Body of pancreas (tissue), 4 donors: ENCODE results near the gene UBA1. TPM values are rescaled to one million over a fixed set of nuclear protein-coding genes. Genes with fewer than 3 reads are reported as not detected.

Experiments
- ATAC-seq: fragments of 150-250 bp; one replicate; pipeline ENCODE4 v1.9.1; 2016
- DNase-seq, 4 donors: peaks; one replicate each; pipeline ENCODE4 v3.0.0-alpha.2; 2019
- H3K27ac ChIP-seq, 4 donors: fragments of 200-600 bp; sonication (generic); 1 replicate in 3 of 4; 2 replicates in 1 of 4; pipeline versions ENCODE4 v1.5.1 to v1.6.1; 2016 to 2019; ENCODE audit warnings: mild to moderate bottlenecking in 1 of 4, mixed read lengths in 1 of 4, moderate library complexity in 1 of 4
- H3K27me3 ChIP-seq, 2 donors: fragments of 200-600 bp; sonication (generic); one replicate each; pipeline ENCODE4 v1.6.0; 2016; ENCODE audit warnings: mild to moderate bottlenecking in 1 of 2
- H3K36me3 ChIP-seq, 2 donors: fragments of 200-600 bp; sonication (generic); replicated peaks in 1 of 2; 2 replicates each; pipeline ENCODE4 v1.5.1; 2016; ENCODE audit warnings: low read depth in 2 of 2; ENCODE audit not compliant: insufficient read depth in 1 of 2
- H3K4me1 ChIP-seq: fragments of 200-600 bp; sonication (generic); one replicate; pipeline ENCODE4 v1.6.0; 2016
- H3K4me3 ChIP-seq, 2 donors: fragments of 200-600 bp; sonication (generic); 1 replicate in 1 of 2; 2 replicates in 1 of 2; pipeline ENCODE4 v1.5.1; 2016 to 2019
- H3K9me3 ChIP-seq, 3 donors: fragments of 200-600 bp; sonication (generic); 1 replicate in 2 of 3; 2 replicates in 1 of 3; pipeline ENCODE4 v1.5.1; 2016
- POLR2A ChIP-seq, 3 donors: fragments of 450-650 bp; IDR thresholded peaks; one replicate each; pipeline ENCODE4 v1.6.1; 2016; ENCODE audit warnings: antibody characterized with exemption in 3 of 3, mild to moderate bottlenecking in 2 of 3
- WGBS, 2 donors: methylation state at CpG; one replicate each; pipeline ENCODE4 v1.1.5; 2017; 5-methylcytosine and 5-hydroxymethylcytosine counted together
- intact Hi-C: fragments of 100-400 bp; cut with DNase I; formaldehyde crosslinking; loops from one replicate; pipeline ENCODE4 v1.15.1; 2023
- total RNA-seq, 2 donors: library from RNA; depleted of rRNA; stranded (reverse); fragments of >200 nt; gene quantifications; one replicate each; pipeline ENCODE4 v1.1.0, GENCODE V29; 2016
- TF ChIP-seq, protein P1 (sequence below), 7 experiments: fragments of 450-650 bp in 4 of 7; fragments of 200-600 bp in 3 of 7; sonication (generic) in 3 of 7; IDR thresholded peaks; one replicate each; pipeline ENCODE4 v1.5.1; 2016 to 2019; ENCODE audit warnings: antibody characterized with exemption in 7 of 7

Gene UBA1
- total RNA-seq, 2 donors from 2014 or later, result 70.8 to 82.4 TPM

- TF ChIP-seq POLR2A (IDR thresholded peaks at IDR 0.05), result no peak
- TF ChIP-seq, protein P1, sequence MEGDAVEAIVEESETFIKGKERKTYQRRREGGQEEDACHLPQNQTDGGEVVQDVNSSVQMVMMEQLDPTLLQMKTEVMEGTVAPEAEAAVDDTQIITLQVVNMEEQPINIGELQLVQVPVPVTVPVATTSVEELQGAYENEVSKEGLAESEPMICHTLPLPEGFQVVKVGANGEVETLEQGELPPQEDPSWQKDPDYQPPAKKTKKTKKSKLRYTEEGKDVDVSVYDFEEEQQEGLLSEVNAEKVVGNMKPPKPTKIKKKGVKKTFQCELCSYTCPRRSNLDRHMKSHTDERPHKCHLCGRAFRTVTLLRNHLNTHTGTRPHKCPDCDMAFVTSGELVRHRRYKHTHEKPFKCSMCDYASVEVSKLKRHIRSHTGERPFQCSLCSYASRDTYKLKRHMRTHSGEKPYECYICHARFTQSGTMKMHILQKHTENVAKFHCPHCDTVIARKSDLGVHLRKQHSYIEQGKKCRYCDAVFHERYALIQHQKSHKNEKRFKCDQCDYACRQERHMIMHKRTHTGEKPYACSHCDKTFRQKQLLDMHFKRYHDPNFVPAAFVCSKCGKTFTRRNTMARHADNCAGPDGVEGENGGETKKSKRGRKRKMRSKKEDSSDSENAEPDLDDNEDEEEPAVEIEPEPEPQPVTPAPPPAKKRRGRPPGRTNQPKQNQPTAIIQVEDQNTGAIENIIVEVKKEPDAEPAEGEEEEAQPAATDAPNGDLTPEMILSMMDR (IDR thresholded peaks at IDR 0.05), result no peak
- Histone ChIP-seq H3K9me3 (no peaks in the 10 kb centered on the region), H3K4me3 (no peak overlapping the region), H3K27me3 (no peaks in the 10 kb centered on the region), H3K36me3 (peaks cover 0 to 9% of the 10 kb centered on the region in 2 donors), H3K27ac (no peak overlapping the region), H3K4me1 (no peaks in the 10 kb centered on the region)
- ATAC-seq (no peak), DNase-seq (no peak)
- intact Hi-C loops, result loop anchor here (10.0 kb wide), 2 partner anchors 190 to 340 kb away; partner anchors contain the start of gene ZNF157
- 92% methylated on average over 11 of the region's 17 CpGs; no CpG with 5 or more reads in 1 of the 2 donors for WGBS, 2 donors
Observed at GRCh38 chrX:47185241-47185640, 8.4 kb upstream of the UBA1 start.

DNA sequence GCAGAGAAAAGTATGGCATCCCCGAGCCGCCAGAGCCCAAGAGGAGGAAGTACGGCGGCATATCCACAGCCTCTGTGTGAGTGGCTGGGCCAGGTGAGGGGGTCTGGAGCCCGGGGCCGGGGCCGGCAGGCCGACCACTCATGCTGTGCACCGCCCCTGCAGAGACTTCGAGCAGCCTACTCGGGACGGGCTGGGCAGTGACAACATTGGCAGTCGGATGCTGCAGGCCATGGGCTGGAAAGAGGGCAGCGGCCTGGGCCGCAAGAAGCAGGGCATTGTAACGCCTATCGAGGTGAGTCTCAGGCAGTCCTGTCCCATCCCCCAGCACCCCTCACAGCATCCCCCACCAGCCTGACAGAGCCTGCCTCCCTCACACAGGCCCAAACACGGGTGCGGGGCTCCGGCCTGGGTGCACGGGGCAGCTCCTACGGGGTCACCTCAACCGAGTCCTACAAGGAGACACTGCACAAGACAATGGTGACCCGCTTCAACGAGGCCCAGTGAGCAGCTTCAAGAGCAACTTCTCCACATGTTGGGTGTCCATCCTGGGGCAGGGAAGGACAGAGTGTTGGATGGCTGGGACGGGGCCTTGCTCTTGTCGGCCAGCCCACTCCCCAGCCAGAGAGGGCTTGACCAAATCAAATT, 7.4 kb upstream of the UBA1 start:
- no peaks in the 10 kb centered on the region for H3K9me3 ChIP-seq
- DNase-seq (no peak), ATAC-seq (no peak)
- H3K27me3 ChIP-seq, result no peaks in the 10 kb centered on the region
- peaks cover 0 to 9% of the 10 kb centered on the region in 2 donors for H3K36me3 ChIP-seq
- 92 to 96% methylated on average over 4 to 15 of the region's 27 CpGs for WGBS, 2 donors
- intact Hi-C loops, result loop anchor here (10.0 kb wide), 2 partner anchors 189 to 339 kb away; partner anchors contain the start of gene ZNF157
- H3K4me3 ChIP-seq, result no peak overlapping the region
- TF ChIP-seq POLR2A (IDR thresholded peaks at IDR 0.05), result no peak
- TF ChIP-seq, protein P1 (IDR thresholded peaks at IDR 0.05), result no peak
- no peaks in the 10 kb centered on the region for H3K4me1 ChIP-seq
- no peak overlapping the region for H3K27ac ChIP-seq

GRCh38 chrX:47187106-47187677, 6.4 kb upstream of the UBA1 start:
- ATAC-seq, result no peak
- WGBS, 2 donors, result 91 to 100% methylated on average over 3 to 4 of the region's 4 CpGs
- Histone ChIP-seq H3K4me3 (no peak overlapping the region), H3K27me3 (no peaks in the 10 kb centered on the region), H3K36me3 (peaks cover 0 to 6% of the 10 kb centered on the region in 2 donors), H3K27ac (no peak overlapping the region), H3K4me1 (peaks cover 7% of the 10 kb centered on the region), H3K9me3 (no peaks in the 10 kb centered on the region)
- intact Hi-C loops, result loop anchor here (10.0 kb wide), 2 partner anchors 188 to 338 kb away; partner anchors contain the start of gene ZNF157
- peak in 2 of 4 donors; percentile 28 to 34 for DNase-seq
- TF ChIP-seq, protein P1 (IDR thresholded peaks at IDR 0.05), result no peak
- no peak for TF ChIP-seq POLR2A (IDR thresholded peaks at IDR 0.05)

- ATAC-seq, result no peak
- peaks cover 0 to 1% of the 10 kb centered on the region in 2 donors for H3K36me3 ChIP-seq
- H3K27ac ChIP-seq, result no peak overlapping the region
- WGBS, 2 donors, result 75 to 77% methylated on average over 2 to 9 of the region's 19 CpGs
- no peak overlapping the region for H3K4me3 ChIP-seq
- no peaks in the 10 kb centered on the region for H3K27me3 ChIP-seq
- intact Hi-C loops, result loop anchor here (10.0 kb wide), 2 partner anchors 185 to 335 kb away; partner anchors contain the start of gene ZNF157
- TF ChIP-seq, protein P1 (IDR thresholded peaks at IDR 0.05), result no peak
- no peak for TF ChIP-seq POLR2A (IDR thresholded peaks at IDR 0.05)
- H3K4me1 ChIP-seq, result peaks cover 18% of the 10 kb centered on the region
- H3K9me3 ChIP-seq, result no peaks in the 10 kb centered on the region
- DNase-seq, result no peak
Observed at GRCh38 chrX:47189906-47190305, 3.7 kb upstream of the UBA1 start.
